Medulla oblongata (tissue), 1 donor: ENCODE measurements around the gene ANKRD28.
"Not testable (repeated sequence)": the region's sequence is repeated elsewhere in the genome, so short reads cannot be mapped to it uniquely, and the experiment has no call there.

Experiments
- DNase-seq: peaks from one replicate; pipeline ENCODE4 v3.0.0-alpha.2; 2015; ENCODE audit errors: extremely low spot score

The ANKRD28 gene

GRCh38 chr3:15797642-15798303 lies at the start of gene ANKRD28:
TSS of gene ANKRD28 (minus strand) at chr3:15797979. CDS start at chr3:15796521, 1,458 bp downstream.
- DNase-seq: peak; percentile 83

GRCh38 chr3:15847239-15847638 lies 49.5 kb upstream of the ANKRD28 start:
- no peak for DNase-seq

GRCh38 chr3:15846606-15847005 lies 48.8 kb upstream of the ANKRD28 start:
- DNase-seq: no peak

- no peak for DNase-seq
Observed at GRCh38 chr3:15845475-15845874, 47.7 kb upstream of the ANKRD28 start.

GRCh38 chr3:15844889-15845288 lies 47.1 kb upstream of the ANKRD28 start:
- DNase-seq: no peak

GRCh38 chr3:15841091-15841973 lies 43.6 kb upstream of the ANKRD28 start:
- DNase-seq: not testable (repeated sequence)

- DNase-seq: no peak
Observed at GRCh38 chr3:15839568-15839967, 41.8 kb upstream of the ANKRD28 start.

- DNase-seq: no peak
Observed at GRCh38 chr3:15831927-15832326, 34.1 kb upstream of the ANKRD28 start.

- no peak for DNase-seq
Observed at GRCh38 chr3:15825016-15825415, 27.2 kb upstream of the ANKRD28 start.

GRCh38 chr3:15823092-15823491 lies 25.3 kb upstream of the ANKRD28 start:
- no peak for DNase-seq

- no peak for DNase-seq
Observed at GRCh38 chr3:15822281-15822680, 24.5 kb upstream of the ANKRD28 start.

GRCh38 chr3:15820911-15821310 lies 23.1 kb upstream of the ANKRD28 start:
- no peak for DNase-seq

GRCh38 chr3:15819576-15819975 lies 21.8 kb upstream of the ANKRD28 start:
- DNase-seq: no peak

GRCh38 chr3:15819043-15819442 lies 21.3 kb upstream of the ANKRD28 start:
- no peak for DNase-seq

GRCh38 chr3:15815696-15816095 lies 17.9 kb upstream of the ANKRD28 start:
- peak; percentile 74 for DNase-seq

GRCh38 chr3:15813079-15813478 lies 15.3 kb upstream of the ANKRD28 start:
- not testable (repeated sequence) for DNase-seq

- DNase-seq: peak; percentile 44
Observed at GRCh38 chr3:15812183-15812582, 14.4 kb upstream of the ANKRD28 start.

GRCh38 chr3:15810702-15811101 lies 12.9 kb upstream of the ANKRD28 start:
- no peak for DNase-seq

- DNase-seq: peak; percentile 43
Observed at GRCh38 chr3:15809313-15809712, 11.5 kb upstream of the ANKRD28 start.

GRCh38 chr3:15808679-15809310 lies 11.0 kb upstream of the ANKRD28 start:
- no peak for DNase-seq

GRCh38 chr3:15805756-15806266 lies 8.0 kb upstream of the ANKRD28 start:
- DNase-seq: no peak

GRCh38 chr3:15804553-15805095 lies 6.8 kb upstream of the ANKRD28 start:
- DNase-seq: no peak
